HG03469 (cell line): ENCODE data around the gene PHGDH.

Experiments
- ATAC-seq: cut with Tn5 transposase; IDR thresholded peaks from one replicate; pipeline ENCODE4 v1.9.1; 2021; ENCODE audit warnings: mild to moderate bottlenecking, moderate library complexity, moderate number of reproducible peaks; ENCODE audit not compliant: unreplicated experiment

The PHGDH gene

DNA sequence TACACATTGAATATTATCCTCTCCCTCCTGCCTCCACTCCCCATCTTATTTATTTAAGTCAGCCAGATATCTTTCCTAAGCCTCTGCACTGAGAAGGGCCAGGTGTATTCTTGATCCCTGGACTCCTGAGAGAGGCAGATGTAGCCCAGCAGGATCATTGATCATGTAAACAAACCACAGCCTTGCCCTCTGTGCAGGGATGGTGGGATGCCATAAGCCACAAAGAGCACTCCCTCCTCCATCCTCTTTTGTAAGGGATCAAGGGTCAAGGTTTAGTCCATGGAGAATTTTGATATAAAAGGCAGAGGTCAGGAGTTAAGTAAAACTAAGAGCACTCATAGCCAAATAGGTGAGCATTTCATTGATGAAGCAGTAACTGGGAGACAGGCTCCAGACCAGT is 17.3 kb downstream of the PHGDH start:
- ATAC-seq: no peak

GRCh38 chr1:119731060-119731459 is 19.3 kb downstream of the PHGDH start:
- ATAC-seq: no peak

GRCh38 chr1:119731741-119732430 is 20.2 kb downstream of the PHGDH start:
- ATAC-seq: no peak

- no peak for ATAC-seq
Measured at GRCh38 chr1:119732465-119733168, 20.9 kb downstream of the PHGDH start.

GRCh38 chr1:119733754-119734153 is 22.0 kb downstream of the PHGDH start:
- ATAC-seq: no peak

- ATAC-seq: no peak
Measured at GRCh38 chr1:119735217-119735616, 23.5 kb downstream of the PHGDH start.

GRCh38 chr1:119736649-119737039 is 24.9 kb downstream of the PHGDH start:
- no peak for ATAC-seq

DNA sequence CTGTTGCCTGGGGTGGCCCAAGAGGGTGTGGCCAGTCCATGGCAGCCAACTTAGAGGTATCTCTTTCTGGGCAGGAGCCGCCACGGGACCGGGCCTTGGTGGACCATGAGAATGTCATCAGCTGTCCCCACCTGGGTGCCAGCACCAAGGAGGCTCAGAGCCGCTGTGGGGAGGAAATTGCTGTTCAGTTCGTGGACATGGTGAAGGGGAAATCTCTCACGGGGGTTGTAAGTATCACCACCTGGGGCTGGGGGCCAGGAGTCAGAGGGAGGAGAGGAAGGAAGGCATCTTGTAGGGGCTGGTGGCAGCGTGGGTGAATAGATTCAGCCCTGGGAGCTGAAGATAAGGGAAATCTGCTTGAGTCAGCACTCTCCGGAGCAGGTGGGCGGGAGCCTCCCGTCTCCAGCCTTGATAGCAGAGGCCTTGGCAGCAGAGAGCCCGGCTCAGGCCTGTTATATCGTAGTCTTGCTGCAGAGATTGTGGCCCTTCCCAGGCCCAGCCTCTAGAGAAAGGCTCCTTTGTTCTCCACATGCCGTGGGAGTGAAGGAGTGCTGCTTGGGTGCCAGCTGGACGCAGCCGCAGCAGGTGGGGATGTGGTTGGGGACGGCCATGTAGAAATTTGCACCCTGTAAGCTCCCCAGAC is 25.4 kb downstream of the PHGDH start:
- no peak for ATAC-seq

DNA sequence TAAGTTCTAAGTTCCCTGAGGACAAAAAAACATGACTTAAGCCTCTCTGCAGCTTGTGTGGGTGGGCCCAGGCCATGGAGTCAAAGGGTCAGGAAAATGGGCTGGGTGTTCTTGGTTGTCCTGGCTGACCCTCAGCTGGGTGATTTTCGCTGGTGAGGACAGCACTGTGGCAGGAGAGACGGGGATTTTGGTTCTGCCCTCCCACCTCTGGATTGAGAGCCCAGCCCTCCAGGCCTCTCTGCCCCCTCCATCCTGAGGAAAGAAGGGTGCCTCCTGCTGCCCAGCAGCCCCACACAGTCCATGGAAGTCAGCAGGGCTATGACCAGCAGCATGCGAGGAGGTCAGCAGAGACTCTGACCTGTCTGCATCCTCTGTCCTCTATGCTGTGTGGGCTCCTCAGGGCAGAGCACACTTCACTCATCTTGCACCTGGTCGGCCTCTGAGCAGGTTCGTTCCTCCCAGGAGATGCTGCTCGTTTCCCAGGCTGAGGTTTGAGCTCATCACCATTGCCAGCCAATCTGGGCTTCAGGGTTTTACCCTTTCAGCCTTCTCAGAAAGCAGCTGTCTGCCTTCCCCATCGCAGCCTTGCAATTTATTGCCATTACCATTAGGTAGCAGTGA is 26.5 kb downstream of the PHGDH start:
- no peak for ATAC-seq

- no peak for ATAC-seq
Measured at GRCh38 chr1:119739150-119739549, 27.4 kb downstream of the PHGDH start.

GRCh38 chr1:119740261-119740660 is 28.5 kb downstream of the PHGDH start:
- no peak for ATAC-seq

- no peak for ATAC-seq
Measured at GRCh38 chr1:119740896-119741780, 29.4 kb downstream of the PHGDH start.

DNA sequence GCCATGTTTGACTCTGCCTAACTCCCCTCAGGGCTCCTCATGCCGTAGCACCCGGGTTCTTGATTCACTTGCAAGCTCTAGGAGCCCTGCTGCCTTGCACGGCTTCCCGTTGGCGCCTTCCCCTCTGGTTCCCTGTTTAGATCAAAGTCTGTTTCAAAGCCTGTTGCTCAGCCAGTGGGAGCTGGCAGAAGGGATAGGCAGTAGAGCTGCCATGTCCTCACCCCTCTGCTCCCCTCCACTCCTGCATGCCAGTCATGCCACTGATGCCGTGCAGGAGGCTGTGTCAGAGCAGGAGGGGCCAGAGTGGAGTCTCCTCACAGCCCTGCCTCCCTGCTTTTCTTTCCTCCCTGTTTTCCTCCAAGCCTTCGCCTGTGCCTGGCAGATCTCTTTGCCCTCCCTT is 30.5 kb downstream of the PHGDH start:
- ATAC-seq: no peak

GRCh38 chr1:119742677-119743076 is 30.9 kb downstream of the PHGDH start:
- ATAC-seq: no peak

DNA sequence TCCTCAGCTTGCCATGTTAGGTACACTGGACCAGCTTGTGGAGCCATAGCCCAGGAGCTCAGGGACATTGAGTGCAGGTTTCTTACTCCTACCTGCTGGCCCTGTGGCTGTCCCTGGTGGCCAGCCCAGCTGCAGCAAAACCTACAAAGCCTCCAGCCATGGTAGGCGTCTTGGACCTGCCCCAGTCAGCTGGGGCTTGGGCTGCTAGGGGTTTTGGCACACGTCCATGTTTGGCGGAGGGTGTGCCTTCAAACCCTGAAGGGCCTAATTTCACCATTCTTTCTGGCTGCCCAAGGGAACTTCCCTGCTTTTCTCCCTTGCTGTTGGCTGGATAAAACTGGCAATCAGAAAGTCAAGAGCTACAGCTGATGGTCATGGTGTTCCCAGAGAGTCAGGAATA is 31.6 kb downstream of the PHGDH start:
- no peak for ATAC-seq

DNA sequence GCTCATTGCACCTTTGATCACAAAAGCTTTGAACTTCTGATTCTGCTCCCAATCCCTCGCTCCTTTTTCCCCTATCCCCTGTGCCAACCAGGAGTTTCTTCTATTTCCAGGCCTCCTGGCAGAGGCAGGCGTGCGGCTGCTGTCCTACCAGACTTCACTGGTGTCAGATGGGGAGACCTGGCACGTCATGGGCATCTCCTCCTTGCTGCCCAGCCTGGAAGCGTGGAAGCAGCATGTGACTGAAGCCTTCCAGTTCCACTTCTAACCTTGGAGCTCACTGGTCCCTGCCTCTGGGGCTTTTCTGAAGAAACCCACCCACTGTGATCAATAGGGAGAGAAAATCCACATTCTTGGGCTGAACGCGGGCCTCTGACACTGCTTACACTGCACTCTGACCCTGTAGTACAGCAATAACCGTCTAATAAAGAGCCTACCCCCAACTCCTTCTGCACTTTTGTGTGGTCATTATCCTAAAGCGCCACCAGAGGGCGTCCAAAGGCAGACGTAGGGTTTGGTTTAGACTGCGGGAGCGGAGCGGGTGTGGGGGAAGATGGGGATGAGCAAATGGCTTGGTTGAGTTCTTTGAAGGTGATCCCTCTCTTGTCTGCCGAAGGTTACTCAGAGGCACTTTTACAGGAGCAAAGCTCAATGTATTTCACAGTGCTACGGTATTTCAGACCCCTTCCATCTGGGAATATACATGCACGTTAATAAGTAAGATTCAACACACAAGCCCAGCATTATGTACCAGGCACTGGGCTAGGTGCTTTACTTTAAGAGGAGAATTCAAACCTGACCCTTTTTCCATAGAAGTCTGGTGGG is 32.3 kb downstream of the PHGDH start:
- ATAC-seq: peak; percentile 85

DNA sequence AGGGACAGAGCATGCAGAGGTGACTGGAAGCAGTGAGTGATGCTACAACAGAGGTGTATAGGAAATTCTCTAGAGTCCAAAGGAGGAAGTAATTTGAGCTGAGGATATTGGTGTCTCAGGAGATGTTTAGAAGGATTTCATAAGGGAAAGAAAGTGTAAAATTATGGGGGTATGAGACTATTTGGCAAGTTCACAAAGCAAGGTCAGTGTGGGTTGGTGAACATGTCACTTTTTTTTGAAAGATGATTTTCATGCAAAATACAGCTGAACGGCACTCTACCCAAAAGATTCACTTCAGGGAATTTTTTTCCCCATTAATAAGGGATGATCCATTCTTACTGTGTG is 32.8 kb downstream of the PHGDH start:
- ATAC-seq: no peak

GRCh38 chr1:119745034-119745433 is 33.3 kb downstream of the PHGDH start:
- ATAC-seq: no peak

GRCh38 chr1:119747451-119747850 is 35.7 kb downstream of the PHGDH start:
- no peak for ATAC-seq

GRCh38 chr1:119748040-119748439 is 36.3 kb downstream of the PHGDH start:
- no peak for ATAC-seq
